ENCODE data around the gene MAP4K1.
A peak's percentile ranks its signal among the peaks of the same experiment; 100 is the strongest.
"Not testable (repeated sequence)": the region's sequence is repeated elsewhere in the genome, so short reads cannot be mapped to it uniquely, and the experiment has no call there.

MAP4K1 gene

GRCh38 chr19:38618590-38619360 lies 1.0 kb upstream of the MAP4K1 start, which contains the start of gene EIF3K:
EIF3K (plus strand) TSS chr19:38619188; CDS start chr19:38619269, 81 bp downstream.
- Histone ChIP-seq H3K36me3 (ENCODE audit: insufficient read depth, low read length) (no peaks in the 10 kb centered on the region), H3K27me3 (ENCODE audit: insufficient read depth, low read length) (no peaks in the 10 kb centered on the region), H3K4me1 (ENCODE audit: control insufficient read depth, insufficient read depth, low read length, unreplicated experiment) (peaks cover 5% of the 10 kb centered on the region), H3K27ac (ENCODE audit: low read depth, low read length) (peak within 1 kb of the TSS; percentile 44; the same call in 1 of the 2 replicates), H2AFZ (ENCODE audit: low read length, unreplicated experiment) (peak within 1 kb of the TSS; percentile 61), H3K4me3 (ENCODE audit: low read depth, low read length) (peak within 1 kb of the TSS; percentile 93), H3K79me2 (ENCODE audit: control insufficient read depth, insufficient read depth, low read length, unreplicated experiment) (peaks cover 15% of the 10 kb centered on the region)

- Histone ChIP-seq H2AFZ (ENCODE audit: low read length, unreplicated experiment) (no peak overlapping the region), H3K27me3 (ENCODE audit: insufficient read depth, low read length) (no peaks in the 10 kb centered on the region), H3K4me1 (ENCODE audit: control insufficient read depth, insufficient read depth, low read length, unreplicated experiment) (peaks cover 5% of the 10 kb centered on the region), H3K4me3 (ENCODE audit: low read depth, low read length) (no peak overlapping the region), H3K79me2 (ENCODE audit: control insufficient read depth, insufficient read depth, low read length, unreplicated experiment) (peaks cover 15% of the 10 kb centered on the region), H3K27ac (ENCODE audit: low read depth, low read length) (no peak overlapping the region), H3K36me3 (ENCODE audit: insufficient read depth, low read length) (no peaks in the 10 kb centered on the region)
These were observed 430 bp downstream of the MAP4K1 start for GRCh38 chr19:38617283-38617763.

DNA sequence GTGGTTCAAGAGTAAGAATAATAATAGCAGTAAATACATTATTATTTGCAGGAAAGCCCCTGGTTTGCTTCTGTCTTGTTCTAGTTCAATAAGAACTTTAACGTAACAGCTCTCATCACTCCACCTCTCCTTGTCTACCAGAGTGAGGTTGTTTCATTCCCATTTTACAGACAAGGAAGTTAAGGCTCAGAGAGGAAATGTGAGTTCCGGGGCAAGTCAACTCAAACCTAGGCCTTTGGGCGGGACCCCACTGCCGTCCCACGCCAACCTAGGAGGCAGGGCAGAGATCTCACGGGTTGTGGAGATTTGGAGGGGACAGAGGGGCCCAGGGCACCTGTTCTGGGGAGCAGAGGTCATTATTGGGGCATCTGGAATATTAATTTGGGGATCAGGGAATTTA lies 1.5 kb downstream of the MAP4K1 start:
- Histone ChIP-seq H3K27ac (ENCODE audit: low read depth, low read length) (no peak overlapping the region), H3K36me3 (ENCODE audit: insufficient read depth, low read length) (no peaks in the 10 kb centered on the region), H3K4me3 (ENCODE audit: low read depth, low read length) (no peak overlapping the region)

DNA sequence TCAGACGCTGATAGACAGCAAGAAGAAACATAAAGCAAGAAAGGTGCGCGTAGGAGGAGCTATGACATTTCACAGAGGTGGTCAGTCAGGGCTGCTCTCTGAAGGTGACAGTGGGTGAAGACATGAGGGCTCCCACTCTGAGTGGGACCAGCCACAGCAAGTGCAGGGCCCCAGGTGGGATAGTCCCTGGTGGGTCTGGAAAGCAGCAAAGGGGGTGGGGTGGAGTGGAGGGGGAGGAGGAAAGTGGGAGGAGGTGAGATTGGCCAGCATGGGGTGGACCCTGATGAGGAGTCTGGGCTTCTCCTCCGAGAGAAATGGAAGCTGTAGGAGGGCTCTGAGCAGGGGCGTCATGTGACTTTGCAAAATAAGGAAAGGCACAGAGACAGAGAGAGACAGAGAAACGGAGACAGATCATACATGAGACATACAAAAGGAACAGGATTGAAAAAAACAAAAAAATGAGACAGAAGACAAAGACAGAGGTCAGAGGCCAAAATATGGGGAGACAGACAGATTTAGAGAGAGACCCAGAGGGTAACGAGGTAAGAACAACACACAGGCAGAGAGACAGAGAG lies 2.7 kb downstream of the MAP4K1 start:
- Histone ChIP-seq H3K27ac (ENCODE audit: low read depth, low read length) (no peak overlapping the region), H3K4me3 (ENCODE audit: low read depth, low read length) (no peak overlapping the region), H3K27me3 (ENCODE audit: insufficient read depth, low read length) (no peaks in the 10 kb centered on the region), H3K79me2 (ENCODE audit: control insufficient read depth, insufficient read depth, low read length, unreplicated experiment) (peaks cover 12% of the 10 kb centered on the region), H3K36me3 (ENCODE audit: insufficient read depth, low read length) (no peaks in the 10 kb centered on the region), H2AFZ (ENCODE audit: low read length, unreplicated experiment) (no peak overlapping the region), H3K4me1 (ENCODE audit: control insufficient read depth, insufficient read depth, low read length, unreplicated experiment) (peaks cover 2% of the 10 kb centered on the region)

More for the DNA sequence above, 1.5 kb downstream of the MAP4K1 start:
- no peaks in the 10 kb centered on the region for H3K27me3 ChIP-seq (ENCODE audit: insufficient read depth, low read length)
- H2AFZ ChIP-seq (ENCODE audit: low read length, unreplicated experiment) = no peak overlapping the region
- H3K4me1 ChIP-seq (ENCODE audit: control insufficient read depth, insufficient read depth, low read length, unreplicated experiment) = peaks cover 5% of the 10 kb centered on the region
- H3K79me2 ChIP-seq (ENCODE audit: control insufficient read depth, insufficient read depth, low read length, unreplicated experiment) = peaks cover 15% of the 10 kb centered on the region

DNA sequence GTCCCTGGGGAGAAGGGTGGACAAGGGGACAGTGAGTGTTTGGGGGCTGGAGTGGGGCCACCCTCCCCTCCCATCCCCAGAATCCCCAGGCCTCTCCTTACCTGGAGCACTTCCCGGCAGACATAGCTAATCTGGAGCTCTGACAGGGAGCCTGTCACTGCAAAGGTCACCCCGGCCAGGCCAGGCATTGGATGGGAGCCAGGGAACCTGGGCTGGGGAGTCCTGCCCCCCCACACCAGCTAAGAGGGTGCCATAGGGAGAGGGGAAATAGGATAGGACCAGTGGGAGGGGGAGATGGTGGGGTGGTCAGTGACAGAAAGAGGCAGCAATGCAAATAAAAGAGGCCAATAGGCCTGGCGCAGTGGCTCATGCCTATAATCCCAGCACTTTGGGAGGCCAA lies 3.5 kb downstream of the MAP4K1 start:
- Histone ChIP-seq H3K4me1 (ENCODE audit: control insufficient read depth, insufficient read depth, low read length, unreplicated experiment) (no peaks in the 10 kb centered on the region), H2AFZ (ENCODE audit: low read length, unreplicated experiment) (no peak overlapping the region), H3K79me2 (ENCODE audit: control insufficient read depth, insufficient read depth, low read length, unreplicated experiment) (peaks cover 4% of the 10 kb centered on the region), H3K4me3 (ENCODE audit: low read depth, low read length) (no peak overlapping the region), H3K36me3 (ENCODE audit: insufficient read depth, low read length) (no peaks in the 10 kb centered on the region), H3K27ac (ENCODE audit: low read depth, low read length) (no peak overlapping the region), H3K27me3 (ENCODE audit: insufficient read depth, low read length) (no peaks in the 10 kb centered on the region)

GRCh38 chr19:38606131-38606530 lies 11.6 kb downstream of the MAP4K1 start:
- Histone ChIP-seq H3K79me2 (ENCODE audit: control insufficient read depth, insufficient read depth, low read length, unreplicated experiment) (no peaks in the 10 kb centered on the region), H3K4me1 (ENCODE audit: control insufficient read depth, insufficient read depth, low read length, unreplicated experiment) (no peaks in the 10 kb centered on the region), H3K4me3 (ENCODE audit: low read depth, low read length) (no peak overlapping the region), H3K36me3 (ENCODE audit: insufficient read depth, low read length) (no peaks in the 10 kb centered on the region), H3K27ac (ENCODE audit: low read depth, low read length) (no peak overlapping the region), H2AFZ (ENCODE audit: low read length, unreplicated experiment) (no peak overlapping the region), H3K27me3 (ENCODE audit: insufficient read depth, low read length) (no peaks in the 10 kb centered on the region)

DNA sequence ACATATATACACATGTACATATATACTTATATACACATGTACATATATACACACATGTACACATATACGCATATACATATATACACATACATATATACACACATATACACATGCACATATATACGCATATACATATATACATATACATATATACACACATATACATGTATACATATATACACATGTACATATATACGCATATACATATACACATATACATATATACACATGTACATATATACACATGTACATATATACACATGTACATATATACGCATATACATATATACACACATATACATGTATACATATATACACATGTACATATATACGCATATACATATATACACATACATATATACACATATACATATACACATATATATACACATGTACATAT lies 14.9 kb downstream of the MAP4K1 start:
- not testable (repeated sequence) for H3K4me1 ChIP-seq (ENCODE audit: control insufficient read depth, insufficient read depth, low read length, unreplicated experiment); H3K36me3 ChIP-seq (ENCODE audit: insufficient read depth, low read length)

GRCh38 chr19:38599722-38600121 lies 18.0 kb downstream of the MAP4K1 start:
- Histone ChIP-seq H2AFZ (ENCODE audit: low read length, unreplicated experiment) (no peak overlapping the region), H3K4me3 (ENCODE audit: low read depth, low read length) (no peak overlapping the region), H3K4me1 (ENCODE audit: control insufficient read depth, insufficient read depth, low read length, unreplicated experiment) (no peaks in the 10 kb centered on the region), H3K27ac (ENCODE audit: low read depth, low read length) (no peak overlapping the region), H3K36me3 (ENCODE audit: insufficient read depth, low read length) (no peaks in the 10 kb centered on the region), H3K79me2 (ENCODE audit: control insufficient read depth, insufficient read depth, low read length, unreplicated experiment) (no peaks in the 10 kb centered on the region), H3K27me3 (ENCODE audit: insufficient read depth, low read length) (no peaks in the 10 kb centered on the region)

More for the DNA sequence above, 14.9 kb downstream of the MAP4K1 start:
- not testable (repeated sequence) for H3K4me3 ChIP-seq (ENCODE audit: low read depth, low read length); H3K27me3 ChIP-seq (ENCODE audit: insufficient read depth, low read length); H2AFZ ChIP-seq (ENCODE audit: low read length, unreplicated experiment); H3K79me2 ChIP-seq (ENCODE audit: control insufficient read depth, insufficient read depth, low read length, unreplicated experiment); H3K27ac ChIP-seq (ENCODE audit: low read depth, low read length)

- no peaks in the 10 kb centered on the region for H3K79me2 ChIP-seq (ENCODE audit: control insufficient read depth, insufficient read depth, low read length, unreplicated experiment)
- no peak overlapping the region for H3K27ac ChIP-seq (ENCODE audit: low read depth, low read length)
- H2AFZ ChIP-seq (ENCODE audit: low read length, unreplicated experiment) = no peak overlapping the region
- no peaks in the 10 kb centered on the region for H3K36me3 ChIP-seq (ENCODE audit: insufficient read depth, low read length)
- H3K4me1 ChIP-seq (ENCODE audit: control insufficient read depth, insufficient read depth, low read length, unreplicated experiment) = no peaks in the 10 kb centered on the region
- H3K4me3 ChIP-seq (ENCODE audit: low read depth, low read length) = no peak overlapping the region
- H3K27me3 ChIP-seq (ENCODE audit: insufficient read depth, low read length) = no peaks in the 10 kb centered on the region
These were observed 20.7 kb downstream of the MAP4K1 start for GRCh38 chr19:38597075-38597474.

DNA sequence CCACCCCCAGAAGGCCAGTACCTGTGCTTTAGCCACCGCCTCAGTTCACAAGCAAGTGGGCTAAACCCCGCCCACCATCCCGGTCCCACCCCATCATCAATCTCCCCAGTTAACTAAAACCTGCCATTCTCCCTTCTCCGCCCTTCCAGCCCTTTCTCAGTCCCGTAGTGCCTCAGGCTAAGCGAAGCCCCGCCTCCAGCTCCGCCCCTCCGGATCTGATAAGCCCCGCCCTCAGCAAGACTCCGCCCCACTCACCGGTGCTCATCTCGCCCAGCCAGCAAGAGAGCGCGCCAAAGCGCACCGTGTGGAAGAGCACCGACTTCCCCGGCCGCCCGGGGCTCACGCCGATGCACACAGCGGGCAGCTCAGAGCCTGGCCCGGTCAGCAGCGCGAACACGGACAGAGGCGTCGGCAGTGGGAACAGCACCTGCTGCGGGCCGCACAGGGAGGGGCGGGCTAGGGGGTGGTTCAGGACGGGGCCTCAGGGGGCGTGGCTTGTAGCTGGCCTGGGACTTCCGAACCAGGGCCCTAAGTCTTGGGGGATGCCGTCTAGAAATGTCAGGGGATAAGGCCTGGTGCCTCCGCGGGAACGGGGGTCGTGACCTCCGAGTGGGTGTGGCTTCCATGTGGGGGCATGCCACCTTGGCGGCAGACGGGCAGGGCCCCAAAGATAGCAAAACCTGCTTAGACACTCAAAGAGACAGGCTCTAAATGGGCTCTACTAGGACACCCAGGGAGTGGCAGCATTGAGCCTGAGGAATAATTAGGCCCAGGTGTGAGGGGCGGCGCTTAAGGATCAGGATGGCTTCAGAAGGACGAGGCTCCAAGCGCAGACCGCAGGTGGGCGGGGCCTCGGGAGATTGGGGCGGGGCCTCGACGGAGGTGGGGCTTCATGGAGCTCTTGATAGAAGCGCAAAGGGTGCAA lies 21.4 kb downstream of the MAP4K1 start:
- no peak overlapping the region for H3K27ac ChIP-seq (ENCODE audit: low read depth, low read length)
- H3K4me1 ChIP-seq (ENCODE audit: control insufficient read depth, insufficient read depth, low read length, unreplicated experiment) = no peaks in the 10 kb centered on the region
- H3K36me3 ChIP-seq (ENCODE audit: insufficient read depth, low read length) = no peaks in the 10 kb centered on the region
- no peaks in the 10 kb centered on the region for H3K27me3 ChIP-seq (ENCODE audit: insufficient read depth, low read length)
- H3K4me3 ChIP-seq (ENCODE audit: low read depth, low read length) = no peak overlapping the region
- no peak overlapping the region for H2AFZ ChIP-seq (ENCODE audit: low read length, unreplicated experiment)
- no peaks in the 10 kb centered on the region for H3K79me2 ChIP-seq (ENCODE audit: control insufficient read depth, insufficient read depth, low read length, unreplicated experiment)

Measured in ACC112 (cell line).